ENCODE data around the gene FEZF2. TPM values are rescaled to one million over a fixed set of nuclear protein-coding genes. Genes with fewer than 3 reads are reported as not detected.

FEZF2 gene
- polyA plus RNA-seq, 2 of the 4 experiments (the other 2 are of a cell fraction), result not detected

DNA sequence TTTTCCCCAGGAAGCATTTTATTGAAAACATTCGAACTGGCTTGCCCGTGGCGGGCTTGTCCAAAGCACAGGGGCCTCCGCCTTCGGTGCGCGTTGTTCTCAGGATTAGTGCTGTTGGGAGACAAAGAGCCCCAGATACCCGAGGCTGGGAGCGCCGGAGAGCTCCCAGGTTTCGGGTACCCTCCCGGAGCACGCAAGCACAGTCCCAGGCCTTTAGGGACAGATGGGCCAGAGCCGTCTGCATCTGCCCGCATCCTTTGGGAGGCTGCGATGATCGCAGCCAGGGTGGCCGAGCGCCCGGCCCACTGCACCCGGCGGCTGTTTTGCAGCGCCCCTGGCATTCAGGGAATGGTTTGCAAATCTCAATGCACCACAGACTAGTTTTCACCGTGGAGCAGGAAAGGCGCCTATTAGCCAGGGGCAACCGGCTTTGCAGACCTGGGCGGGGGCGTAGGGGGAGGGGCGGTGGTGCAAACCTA, 5.0 kb upstream of the FEZF2 start:
- no peak for DNase-seq (ENCODE audit: low read depth in 1 of 2, low spot score in 1 of 2)
- 57% methylated on average over 12 of the region's 29 CpGs for WGBS (ENCODE audit: missing lambda C conversion rate)
- ATAC-seq, result no peak
- Histone ChIP-seq H3K4me3 (no peak overlapping the region), H3K4me2 (no peak overlapping the region), H3K27ac (no peak overlapping the region), H3K9me3 (no peaks in the 10 kb centered on the region), H3K4me1 (no peaks in the 10 kb centered on the region)
- no peak for TF ChIP-seq ESRRA (IDR thresholded peaks at IDR 0.05; ENCODE audit: borderline replicate concordance, low read length)
- no peak for TF ChIP-seq RARB (CRISPR knock-in tag; IDR thresholded peaks at IDR 0.05)
- TF ChIP-seq, protein P1, sequence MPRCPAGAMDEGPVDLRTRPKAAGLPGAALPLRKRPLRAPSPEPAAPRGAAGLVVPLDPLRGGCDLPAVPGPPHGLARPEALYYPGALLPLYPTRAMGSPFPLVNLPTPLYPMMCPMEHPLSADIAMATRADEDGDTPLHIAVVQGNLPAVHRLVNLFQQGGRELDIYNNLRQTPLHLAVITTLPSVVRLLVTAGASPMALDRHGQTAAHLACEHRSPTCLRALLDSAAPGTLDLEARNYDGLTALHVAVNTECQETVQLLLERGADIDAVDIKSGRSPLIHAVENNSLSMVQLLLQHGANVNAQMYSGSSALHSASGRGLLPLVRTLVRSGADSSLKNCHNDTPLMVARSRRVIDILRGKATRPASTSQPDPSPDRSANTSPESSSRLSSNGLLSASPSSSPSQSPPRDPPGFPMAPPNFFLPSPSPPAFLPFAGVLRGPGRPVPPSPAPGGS (IDR thresholded peaks at IDR 0.05), result no peak
- TF ChIP-seq, protein P2, sequence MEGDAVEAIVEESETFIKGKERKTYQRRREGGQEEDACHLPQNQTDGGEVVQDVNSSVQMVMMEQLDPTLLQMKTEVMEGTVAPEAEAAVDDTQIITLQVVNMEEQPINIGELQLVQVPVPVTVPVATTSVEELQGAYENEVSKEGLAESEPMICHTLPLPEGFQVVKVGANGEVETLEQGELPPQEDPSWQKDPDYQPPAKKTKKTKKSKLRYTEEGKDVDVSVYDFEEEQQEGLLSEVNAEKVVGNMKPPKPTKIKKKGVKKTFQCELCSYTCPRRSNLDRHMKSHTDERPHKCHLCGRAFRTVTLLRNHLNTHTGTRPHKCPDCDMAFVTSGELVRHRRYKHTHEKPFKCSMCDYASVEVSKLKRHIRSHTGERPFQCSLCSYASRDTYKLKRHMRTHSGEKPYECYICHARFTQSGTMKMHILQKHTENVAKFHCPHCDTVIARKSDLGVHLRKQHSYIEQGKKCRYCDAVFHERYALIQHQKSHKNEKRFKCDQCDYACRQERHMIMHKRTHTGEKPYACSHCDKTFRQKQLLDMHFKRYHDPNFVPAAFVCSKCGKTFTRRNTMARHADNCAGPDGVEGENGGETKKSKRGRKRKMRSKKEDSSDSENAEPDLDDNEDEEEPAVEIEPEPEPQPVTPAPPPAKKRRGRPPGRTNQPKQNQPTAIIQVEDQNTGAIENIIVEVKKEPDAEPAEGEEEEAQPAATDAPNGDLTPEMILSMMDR (IDR thresholded peaks at IDR 0.05), result no peak
- no peak for TF ChIP-seq MAFK (IDR thresholded peaks at IDR 0.05; ENCODE audit: partially characterized antibody)
- no peak for TF ChIP-seq RAD21 (conservative IDR thresholded peaks at IDR 0.05 in 1 of 2, IDR thresholded peaks at IDR 0.05 in 1 of 2)
- no peak for TF ChIP-seq POLR2A (IDR thresholded peaks at IDR 0.05; ENCODE audit: low read length)
- TF ChIP-seq MYC (IDR thresholded peaks at IDR 0.05; ENCODE audit: borderline replicate concordance, low read length), result no peak
- no peak for TF ChIP-seq USF2 (IDR thresholded peaks at IDR 0.05)
- POLR2A ChIA-PET, result no interaction called here
- CTCF ChIA-PET, result no interaction called here
- FAIRE-seq, result no peak

DNA sequence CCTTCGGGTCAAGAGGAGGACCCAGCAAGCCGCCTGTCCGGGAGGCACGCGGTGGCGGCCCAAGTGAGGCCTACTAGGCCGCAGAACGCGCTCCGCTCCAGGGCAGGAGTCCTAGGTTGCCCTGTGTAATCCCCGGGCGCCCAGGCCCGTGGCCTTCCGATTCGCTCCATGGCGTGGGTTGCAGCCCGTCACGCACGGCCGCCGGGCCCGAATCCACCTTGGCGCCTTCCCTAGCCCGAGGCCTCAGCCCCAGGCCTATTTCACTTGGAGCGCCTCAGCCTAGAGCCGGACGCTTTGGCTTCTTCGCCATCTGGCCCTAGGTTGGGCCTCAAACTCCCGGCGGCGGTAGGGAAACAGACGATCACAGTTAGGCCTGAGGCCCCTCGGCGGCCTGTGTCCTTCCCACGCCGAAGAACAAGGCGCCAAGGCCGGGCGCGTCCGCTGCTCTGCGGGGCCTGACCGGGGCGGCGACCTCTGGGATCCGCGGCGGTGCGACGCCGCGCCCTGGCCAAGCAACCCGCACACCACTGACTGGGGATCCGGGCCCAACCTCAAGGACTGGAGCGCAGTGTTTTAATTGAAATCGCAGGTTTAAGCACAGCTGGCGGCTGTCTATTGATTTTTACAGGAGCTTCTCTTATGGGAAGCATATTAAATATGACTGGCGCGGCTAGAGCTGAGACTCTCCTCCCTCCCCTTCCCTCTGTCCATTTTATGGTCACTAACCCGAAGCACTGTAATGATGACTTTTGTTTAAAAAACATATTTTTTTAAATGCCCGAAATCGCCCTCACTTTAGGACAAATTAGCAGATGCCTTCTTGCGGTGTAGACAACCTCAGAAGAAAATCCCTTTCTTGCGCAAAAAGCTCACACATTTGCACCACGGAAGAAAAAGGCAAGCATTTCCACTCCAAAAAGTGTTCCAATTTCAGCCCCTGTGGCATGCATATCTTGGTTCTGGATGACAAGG, 3.8 kb upstream of the FEZF2 start:
- ChIA-PET POLR2A (no interaction called here), CTCF (no interaction called here)
- FAIRE-seq (no peak), ATAC-seq (no peak), DNase-seq (ENCODE audit: low read depth in 1 of 2, low spot score in 1 of 2) (no peak)
- WGBS (ENCODE audit: missing lambda C conversion rate), result 81% methylated on average over 38 of the region's 65 CpGs
- no peaks in the 10 kb centered on the region for H3K9me3 ChIP-seq
- H3K4me2 ChIP-seq, result no peak overlapping the region
- no peaks in the 10 kb centered on the region for H3K4me1 ChIP-seq
- no peak overlapping the region for H3K4me3 ChIP-seq
- H3K27ac ChIP-seq, result no peak overlapping the region
- TF ChIP-seq HDAC2 (IDR thresholded peaks at IDR 0.05), result no peak
- TF ChIP-seq, protein P3, sequence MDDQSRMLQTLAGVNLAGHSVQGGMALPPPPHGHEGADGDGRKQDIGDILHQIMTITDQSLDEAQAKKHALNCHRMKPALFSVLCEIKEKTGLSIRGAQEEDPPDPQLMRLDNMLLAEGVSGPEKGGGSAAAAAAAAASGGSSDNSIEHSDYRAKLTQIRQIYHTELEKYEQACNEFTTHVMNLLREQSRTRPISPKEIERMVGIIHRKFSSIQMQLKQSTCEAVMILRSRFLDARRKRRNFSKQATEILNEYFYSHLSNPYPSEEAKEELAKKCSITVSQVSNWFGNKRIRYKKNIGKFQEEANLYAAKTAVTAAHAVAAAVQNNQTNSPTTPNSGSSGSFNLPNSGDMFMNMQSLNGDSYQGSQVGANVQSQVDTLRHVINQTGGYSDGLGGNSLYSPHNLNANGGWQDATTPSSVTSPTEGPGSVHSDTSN (IDR thresholded peaks at IDR 0.05), result no peak
- no peak for TF ChIP-seq HOXB5 (CRISPR knock-in tag; IDR thresholded peaks at IDR 0.05)
- TF ChIP-seq, protein P2 (IDR thresholded peaks at IDR 0.05), result no peak
- TF ChIP-seq POLR2A (IDR thresholded peaks at IDR 0.05; ENCODE audit: low read length), result no peak
- TF ChIP-seq, protein P4, sequence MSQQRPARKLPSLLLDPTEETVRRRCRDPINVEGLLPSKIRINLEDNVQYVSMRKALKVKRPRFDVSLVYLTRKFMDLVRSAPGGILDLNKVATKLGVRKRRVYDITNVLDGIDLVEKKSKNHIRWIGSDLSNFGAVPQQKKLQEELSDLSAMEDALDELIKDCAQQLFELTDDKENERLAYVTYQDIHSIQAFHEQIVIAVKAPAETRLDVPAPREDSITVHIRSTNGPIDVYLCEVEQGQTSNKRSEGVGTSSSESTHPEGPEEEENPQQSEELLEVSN (IDR thresholded peaks at IDR 0.05; ENCODE audit: borderline replicate concordance, low read depth), result no peak
- TF ChIP-seq, protein P5, sequence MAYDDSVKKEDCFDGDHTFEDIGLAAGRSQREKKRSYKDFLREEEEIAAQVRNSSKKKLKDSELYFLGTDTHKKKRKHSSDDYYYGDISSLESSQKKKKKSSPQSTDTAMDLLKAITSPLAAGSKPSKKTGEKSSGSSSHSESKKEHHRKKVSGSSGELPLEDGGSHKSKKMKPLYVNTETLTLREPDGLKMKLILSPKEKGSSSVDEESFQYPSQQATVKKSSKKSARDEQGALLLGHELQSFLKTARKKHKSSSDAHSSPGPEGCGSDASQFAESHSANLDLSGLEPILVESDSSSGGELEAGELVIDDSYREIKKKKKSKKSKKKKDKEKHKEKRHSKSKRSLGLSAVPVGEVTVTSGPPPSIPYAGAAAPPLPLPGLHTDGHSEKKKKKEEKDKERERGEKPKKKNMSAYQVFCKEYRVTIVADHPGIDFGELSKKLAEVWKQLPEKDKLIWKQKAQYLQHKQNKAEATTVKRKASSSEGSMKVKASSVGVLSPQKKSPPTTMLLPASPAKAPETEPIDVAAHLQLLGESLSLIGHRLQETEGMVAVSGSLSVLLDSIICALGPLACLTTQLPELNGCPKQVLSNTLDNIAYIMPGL (CRISPR knock-in tag; IDR thresholded peaks at IDR 0.05; ENCODE audit: borderline replicate concordance), result no peak
- TF ChIP-seq RFX5 (IDR thresholded peaks at IDR 0.05), result no peak
- no peak for TF ChIP-seq ZFP36 (IDR thresholded peaks at IDR 0.05; ENCODE audit: borderline replicate concordance, partially characterized antibody)
- no peak for TF ChIP-seq ATOH8 (CRISPR knock-in tag; IDR thresholded peaks at IDR 0.05; ENCODE audit: low read depth)
- no peak for TF ChIP-seq TP53 (CRISPR knock-in tag; IDR thresholded peaks at IDR 0.05)
- TF ChIP-seq CHD4 (IDR thresholded peaks at IDR 0.05; ENCODE audit: borderline replicate concordance), result no peak
- TF ChIP-seq ZSCAN20 (CRISPR knock-in tag; IDR thresholded peaks at IDR 0.05), result no peak
- no peak for TF ChIP-seq MAZ (IDR thresholded peaks at IDR 0.05; ENCODE audit: borderline replicate concordance, low read depth, low read length)
- no peak for TF ChIP-seq GATA3 (IDR thresholded peaks at IDR 0.05; ENCODE audit: borderline replicate concordance)
- no peak for TF ChIP-seq JUNB (IDR thresholded peaks at IDR 0.05)
- no peak for TF ChIP-seq MAFK (IDR thresholded peaks at IDR 0.05; ENCODE audit: partially characterized antibody)
- no peak for TF ChIP-seq POLR2AphosphoS2 (conservative IDR thresholded peaks at IDR 0.05; ENCODE audit: low read length)

Data from A549 (cell line).